ENCODE results near the gene NRN1L.

Gene NRN1L

DNA sequence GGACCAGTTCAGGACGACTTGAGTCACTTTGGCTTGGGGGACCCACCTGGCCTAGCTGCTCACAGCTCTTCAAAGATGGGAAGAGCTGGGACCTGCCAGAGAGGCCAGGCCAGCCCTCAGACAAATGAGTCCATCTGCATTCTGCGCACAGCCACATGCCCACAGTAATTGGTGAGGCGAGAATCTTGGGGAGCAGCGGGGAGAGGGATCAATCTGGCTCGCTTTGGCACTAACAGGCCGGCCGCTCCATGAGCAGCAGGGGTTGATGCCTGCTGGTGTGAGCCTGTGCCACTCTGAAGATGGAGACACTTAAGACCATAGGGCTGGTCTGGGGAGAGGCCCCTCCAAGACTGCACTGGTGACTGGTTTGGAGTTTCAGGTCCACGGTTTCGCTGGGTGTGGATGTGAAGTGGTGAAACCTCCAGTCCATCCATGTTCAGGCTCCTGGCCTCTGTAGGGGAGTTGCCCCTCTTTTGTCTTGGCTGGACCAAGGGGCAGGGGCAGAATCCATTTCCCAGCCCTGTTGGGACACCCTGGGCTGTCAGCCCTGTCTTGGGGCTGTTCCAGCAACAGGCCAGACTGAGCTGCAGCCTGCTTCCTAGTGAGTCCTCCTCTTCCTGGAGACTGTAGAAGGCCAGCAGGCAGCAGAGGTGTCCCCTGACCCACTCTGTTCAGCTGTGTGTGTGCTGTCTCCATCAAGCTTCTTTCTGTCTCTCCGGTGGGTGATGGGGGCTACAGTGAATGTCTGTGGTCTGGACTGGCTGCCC is 39.6 kb downstream of the NRN1L start:
- Histone ChIP-seq H3K27ac (no peak overlapping the region), H3K27me3 (replicated peaks) (no peaks in the 10 kb centered on the region), H3K4me3 (ENCODE audit: low read depth, low read length) (no peak overlapping the region), H3K36me3 (replicated peaks) (peaks cover 8% of the 10 kb centered on the region)
- in situ Hi-C loops (cut with HindIII; ENCODE audit: low pct_ligation_motif_present, low sequenced_read_pairs), result loop anchor here (25.0 kb wide), 2 partner anchors 112 to 212 kb away; partner anchors contain the start of genes GFOD2, RANBP10 and TSNAXIP1
- TF ChIP-seq, protein P1, sequence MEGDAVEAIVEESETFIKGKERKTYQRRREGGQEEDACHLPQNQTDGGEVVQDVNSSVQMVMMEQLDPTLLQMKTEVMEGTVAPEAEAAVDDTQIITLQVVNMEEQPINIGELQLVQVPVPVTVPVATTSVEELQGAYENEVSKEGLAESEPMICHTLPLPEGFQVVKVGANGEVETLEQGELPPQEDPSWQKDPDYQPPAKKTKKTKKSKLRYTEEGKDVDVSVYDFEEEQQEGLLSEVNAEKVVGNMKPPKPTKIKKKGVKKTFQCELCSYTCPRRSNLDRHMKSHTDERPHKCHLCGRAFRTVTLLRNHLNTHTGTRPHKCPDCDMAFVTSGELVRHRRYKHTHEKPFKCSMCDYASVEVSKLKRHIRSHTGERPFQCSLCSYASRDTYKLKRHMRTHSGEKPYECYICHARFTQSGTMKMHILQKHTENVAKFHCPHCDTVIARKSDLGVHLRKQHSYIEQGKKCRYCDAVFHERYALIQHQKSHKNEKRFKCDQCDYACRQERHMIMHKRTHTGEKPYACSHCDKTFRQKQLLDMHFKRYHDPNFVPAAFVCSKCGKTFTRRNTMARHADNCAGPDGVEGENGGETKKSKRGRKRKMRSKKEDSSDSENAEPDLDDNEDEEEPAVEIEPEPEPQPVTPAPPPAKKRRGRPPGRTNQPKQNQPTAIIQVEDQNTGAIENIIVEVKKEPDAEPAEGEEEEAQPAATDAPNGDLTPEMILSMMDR (IDR thresholded peaks at IDR 0.05; ENCODE audit: low read depth, low read length, missing control alignments), result no peak
- no peak for DNase-seq

DNA sequence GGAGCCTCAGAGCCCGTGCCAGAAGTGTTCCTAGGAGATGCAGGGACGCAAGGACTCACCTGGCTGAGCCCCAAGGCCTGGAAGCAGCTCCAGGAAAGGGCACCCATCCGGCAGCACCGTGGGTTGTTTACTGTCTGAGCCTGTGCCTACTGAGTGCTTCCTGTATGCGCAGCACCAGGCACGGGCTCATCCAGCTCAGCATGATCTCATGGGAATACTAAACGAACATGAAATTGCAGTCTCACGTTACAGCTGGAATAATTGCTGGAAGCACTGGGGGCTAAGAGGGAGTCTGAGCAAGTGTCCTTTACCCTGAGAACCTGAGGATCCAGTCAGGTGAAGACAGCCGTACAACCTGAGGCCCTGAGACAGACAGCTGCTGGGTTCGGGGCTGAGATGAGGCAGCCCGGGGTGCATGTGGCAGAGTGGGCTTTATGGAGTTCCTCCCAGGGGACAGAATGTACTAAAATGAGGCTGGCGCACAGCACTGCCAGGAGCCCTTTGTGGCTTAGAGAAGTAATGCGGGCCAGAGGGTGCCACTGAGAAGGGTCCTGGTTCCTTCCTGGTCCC is 41.6 kb downstream of the NRN1L start:
- H3K4me3 ChIP-seq (ENCODE audit: low read depth, low read length), result no peak overlapping the region
- in situ Hi-C loops (cut with HindIII; ENCODE audit: low pct_ligation_motif_present, low sequenced_read_pairs), result no loop called here
- H3K27ac ChIP-seq, result no peak overlapping the region
- no peaks in the 10 kb centered on the region for H3K27me3 ChIP-seq (replicated peaks)
- DNase-seq, result peak; percentile 43
- H3K36me3 ChIP-seq (replicated peaks), result peaks cover 11% of the 10 kb centered on the region
- TF ChIP-seq, protein P1 (IDR thresholded peaks at IDR 0.05; ENCODE audit: low read depth, low read length, missing control alignments), result peak; percentile 39

DNA sequence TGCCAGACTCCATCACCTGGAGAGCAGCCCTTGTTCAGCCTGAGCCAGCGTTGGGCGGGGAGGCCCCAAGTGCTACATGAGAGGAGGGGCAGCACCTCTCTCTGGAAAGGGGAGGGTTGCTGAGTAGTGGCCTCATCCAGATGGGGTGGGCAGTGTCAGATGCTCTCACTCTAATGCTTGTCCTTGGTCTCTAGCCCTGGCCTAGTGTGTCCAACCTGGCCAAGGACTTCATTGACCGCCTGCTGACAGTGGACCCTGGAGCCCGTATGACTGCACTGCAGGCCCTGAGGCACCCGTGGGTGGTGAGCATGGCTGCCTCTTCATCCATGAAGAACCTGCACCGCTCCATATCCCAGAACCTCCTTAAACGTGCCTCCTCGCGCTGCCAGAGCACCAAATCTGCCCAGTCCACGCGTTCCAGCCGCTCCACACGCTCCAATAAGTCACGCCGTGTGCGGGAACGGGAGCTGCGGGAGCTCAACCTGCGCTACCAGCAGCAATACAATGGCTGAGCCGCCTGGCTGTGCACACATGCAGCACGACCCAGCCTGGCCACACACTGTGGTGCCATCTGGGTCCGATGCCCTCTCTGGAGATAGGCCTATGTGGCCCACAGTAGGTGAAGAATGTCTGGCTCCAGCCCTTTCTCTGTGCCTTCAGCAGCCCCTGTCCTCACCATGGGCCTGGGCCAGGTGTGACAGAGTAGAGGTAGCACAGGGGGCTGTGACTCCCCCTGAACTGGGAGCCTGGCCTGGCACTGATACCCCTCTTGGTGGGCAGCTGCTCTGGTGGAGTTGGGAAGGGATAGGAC is 42.7 kb downstream of the NRN1L start:
- in situ Hi-C loops (cut with HindIII; ENCODE audit: low pct_ligation_motif_present, low sequenced_read_pairs), result no loop called here
- H3K4me3 ChIP-seq (ENCODE audit: low read depth, low read length), result no peak overlapping the region
- H3K36me3 ChIP-seq (replicated peaks), result peaks cover 11% of the 10 kb centered on the region
- DNase-seq, result no peak
- TF ChIP-seq, protein P1 (IDR thresholded peaks at IDR 0.05; ENCODE audit: low read depth, low read length, missing control alignments), result no peak
- no peaks in the 10 kb centered on the region for H3K27me3 ChIP-seq (replicated peaks)
- H3K27ac ChIP-seq, result no peak overlapping the region

DNA sequence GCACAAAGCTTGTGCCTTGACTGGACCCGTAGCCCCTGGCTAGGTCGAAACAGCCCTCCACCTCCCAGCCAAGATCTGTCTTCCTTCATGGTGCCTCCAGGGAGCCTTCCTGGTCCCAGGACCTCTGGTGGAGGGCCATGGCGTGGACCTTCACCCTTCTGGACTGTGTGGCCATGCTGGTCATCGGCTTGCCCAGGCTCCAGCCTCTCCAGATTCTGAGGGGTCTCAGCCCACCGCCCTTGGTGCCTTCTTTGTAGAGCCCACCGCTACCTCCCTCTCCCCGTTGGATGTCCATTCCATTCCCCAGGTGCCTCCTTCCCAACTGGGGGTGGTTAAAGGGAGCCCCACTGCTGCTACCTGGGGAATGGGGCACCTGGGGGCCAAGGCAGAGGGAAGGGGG is 43.5 kb downstream of the NRN1L start:
- TF ChIP-seq, protein P1 (IDR thresholded peaks at IDR 0.05; ENCODE audit: low read depth, low read length, missing control alignments), result no peak
- Histone ChIP-seq H3K27ac (no peak overlapping the region), H3K4me3 (ENCODE audit: low read depth, low read length) (no peak overlapping the region), H3K27me3 (replicated peaks) (no peaks in the 10 kb centered on the region), H3K36me3 (replicated peaks) (peaks cover 11% of the 10 kb centered on the region)
- in situ Hi-C loops (cut with HindIII; ENCODE audit: low pct_ligation_motif_present, low sequenced_read_pairs), result no loop called here
- no peak for DNase-seq

DNA sequence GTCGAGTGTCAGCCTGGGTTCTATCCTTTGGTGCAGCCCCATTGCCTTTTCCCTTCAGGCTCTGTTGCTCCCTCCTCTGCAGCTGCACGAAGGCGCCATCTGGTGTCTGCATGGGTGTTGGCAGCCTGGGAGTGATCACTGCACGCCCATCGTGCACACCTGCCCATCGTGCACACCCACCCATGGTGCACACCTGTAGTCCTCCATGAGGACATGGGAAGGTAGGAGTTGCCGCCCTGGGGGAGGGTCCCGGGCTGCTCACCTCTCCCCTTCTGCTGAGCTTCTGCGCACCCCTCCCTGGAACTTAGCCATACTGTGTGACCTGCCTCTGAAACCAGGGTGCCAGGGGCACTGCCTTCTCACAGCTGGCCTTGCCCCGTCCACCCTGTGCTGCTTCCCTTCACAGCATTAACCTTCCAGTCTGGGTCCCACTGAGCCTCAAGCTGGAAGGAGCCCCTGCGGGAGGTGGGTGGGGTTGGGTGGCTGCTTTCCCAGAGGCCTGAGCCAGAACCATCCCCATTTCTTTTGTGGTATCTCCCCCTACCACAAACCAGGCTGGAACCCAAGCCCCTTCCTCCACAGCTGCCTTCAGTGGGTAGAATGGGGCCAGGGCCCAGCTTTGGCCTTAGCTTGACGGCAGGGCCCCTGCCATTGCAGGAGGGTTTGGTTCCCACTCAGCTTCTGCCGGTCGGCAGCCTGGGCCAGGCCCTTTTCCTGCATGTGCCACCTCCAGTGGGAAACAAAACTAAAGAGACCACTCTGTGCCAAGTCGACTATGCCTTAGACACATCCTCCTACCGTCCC is 44.1 kb downstream of the NRN1L start:
- peak; percentile 34 for DNase-seq
- Histone ChIP-seq H3K27me3 (replicated peaks) (no peaks in the 10 kb centered on the region), H3K36me3 (replicated peaks) (peaks cover 11% of the 10 kb centered on the region), H3K27ac (no peak overlapping the region), H3K4me3 (ENCODE audit: low read depth, low read length) (no peak overlapping the region)
- TF ChIP-seq, protein P1 (IDR thresholded peaks at IDR 0.05; ENCODE audit: low read depth, low read length, missing control alignments), result peak; percentile 92
- in situ Hi-C loops (cut with HindIII; ENCODE audit: low pct_ligation_motif_present, low sequenced_read_pairs), result no loop called here
